ENCODE results near the gene CBLB. TPM values are rescaled to one million over a fixed set of nuclear protein-coding genes. Genes with fewer than 3 reads are reported as not detected.

Gene CBLB
- total RNA-seq, 1 experiment from 2014 or later, result 26.2 TPM

DNA sequence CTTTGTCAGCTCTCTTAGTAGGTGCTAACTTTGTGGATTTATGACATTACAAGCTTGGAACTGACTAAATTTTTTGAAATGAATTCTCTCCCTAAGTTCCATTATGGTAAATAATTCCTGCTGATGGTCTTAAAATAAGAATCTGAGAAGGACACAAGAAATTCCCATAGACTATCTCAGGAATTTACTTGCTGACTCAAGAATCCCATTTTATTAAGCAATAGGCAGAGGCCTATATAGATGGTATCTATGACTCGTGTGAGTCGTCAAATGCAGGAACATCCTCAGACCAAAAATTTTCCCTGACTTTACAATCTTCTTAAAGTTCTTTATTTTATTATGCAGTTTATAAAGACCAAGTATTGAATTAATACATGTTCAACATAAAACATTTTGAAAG, 30.7 kb upstream of the CBLB start:
- no peaks in the 10 kb centered on the region for H3K27me3 Mint-ChIP-seq (ENCODE audit: unreplicated experiment)
- intact Hi-C loops (cut with micrococcal nuclease; ENCODE audit: unreplicated experiment), result no loop called here
- no peaks in the 10 kb centered on the region for H3K9me3 Mint-ChIP-seq (ENCODE audit: low read depth, unreplicated experiment)
- CTCF ChIA-PET, result no interaction called here
- BruUV-seq (replicated peaks), result no TSS peak
- peaks cover 10% of the 10 kb centered on the region for H3K4me1 Mint-ChIP-seq (ENCODE audit: low read depth, unreplicated experiment)
- no peak overlapping the region for H3K27ac Mint-ChIP-seq (ENCODE audit: unreplicated experiment)
- DNase-seq, result no peak
- H3K36me3 Mint-ChIP-seq (ENCODE audit: insufficient read depth, unreplicated experiment), result no peaks in the 10 kb centered on the region
- no peak overlapping the region for H3K4me3 Mint-ChIP-seq (ENCODE audit: low read depth, unreplicated experiment)
- TF ChIP-seq, protein P1, sequence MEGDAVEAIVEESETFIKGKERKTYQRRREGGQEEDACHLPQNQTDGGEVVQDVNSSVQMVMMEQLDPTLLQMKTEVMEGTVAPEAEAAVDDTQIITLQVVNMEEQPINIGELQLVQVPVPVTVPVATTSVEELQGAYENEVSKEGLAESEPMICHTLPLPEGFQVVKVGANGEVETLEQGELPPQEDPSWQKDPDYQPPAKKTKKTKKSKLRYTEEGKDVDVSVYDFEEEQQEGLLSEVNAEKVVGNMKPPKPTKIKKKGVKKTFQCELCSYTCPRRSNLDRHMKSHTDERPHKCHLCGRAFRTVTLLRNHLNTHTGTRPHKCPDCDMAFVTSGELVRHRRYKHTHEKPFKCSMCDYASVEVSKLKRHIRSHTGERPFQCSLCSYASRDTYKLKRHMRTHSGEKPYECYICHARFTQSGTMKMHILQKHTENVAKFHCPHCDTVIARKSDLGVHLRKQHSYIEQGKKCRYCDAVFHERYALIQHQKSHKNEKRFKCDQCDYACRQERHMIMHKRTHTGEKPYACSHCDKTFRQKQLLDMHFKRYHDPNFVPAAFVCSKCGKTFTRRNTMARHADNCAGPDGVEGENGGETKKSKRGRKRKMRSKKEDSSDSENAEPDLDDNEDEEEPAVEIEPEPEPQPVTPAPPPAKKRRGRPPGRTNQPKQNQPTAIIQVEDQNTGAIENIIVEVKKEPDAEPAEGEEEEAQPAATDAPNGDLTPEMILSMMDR (IDR thresholded peaks at IDR 0.05; ENCODE audit: unreplicated experiment), result no peak

DNA sequence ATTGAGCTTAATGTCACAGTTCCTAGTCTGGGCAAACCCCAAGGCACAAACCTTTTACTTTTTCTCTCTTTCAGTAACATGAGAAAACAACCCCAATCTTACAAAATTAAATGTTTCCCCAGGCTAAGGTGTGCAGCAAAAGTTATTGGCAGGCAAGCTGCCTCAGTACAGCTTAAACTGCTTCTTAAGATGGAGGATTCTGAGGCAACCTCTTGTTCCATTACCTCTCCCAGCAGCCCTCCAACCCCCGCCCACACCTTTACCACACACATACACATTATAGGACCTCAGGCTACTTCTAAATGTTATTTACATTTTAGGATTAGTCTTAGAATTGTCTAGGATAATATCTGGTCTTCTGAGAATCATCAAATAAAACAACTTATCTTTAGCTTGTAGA, 22.3 kb upstream of the CBLB start:
- H3K4me3 Mint-ChIP-seq (ENCODE audit: low read depth, unreplicated experiment), result no peak overlapping the region
- TF ChIP-seq, protein P1 (IDR thresholded peaks at IDR 0.05; ENCODE audit: unreplicated experiment), result no peak
- no peaks in the 10 kb centered on the region for H3K27me3 Mint-ChIP-seq (ENCODE audit: unreplicated experiment)
- H3K9me3 Mint-ChIP-seq (ENCODE audit: low read depth, unreplicated experiment), result no peaks in the 10 kb centered on the region
- CTCF ChIA-PET, result interaction anchor here (0.8 to 1.0 kb wide), 2 partner anchors 9 to 107 kb away, joined by 3 read pairs; no protein-coding TSS in a partner anchor
- intact Hi-C loops (cut with micrococcal nuclease; ENCODE audit: unreplicated experiment), result no loop called here
- H3K4me1 Mint-ChIP-seq (ENCODE audit: low read depth, unreplicated experiment), result no peaks in the 10 kb centered on the region
- no peak for DNase-seq
- no peaks in the 10 kb centered on the region for H3K36me3 Mint-ChIP-seq (ENCODE audit: insufficient read depth, unreplicated experiment)
- H3K27ac Mint-ChIP-seq (ENCODE audit: unreplicated experiment), result no peak overlapping the region
- BruUV-seq (replicated peaks), result no TSS peak

- H3K27me3 Mint-ChIP-seq (ENCODE audit: unreplicated experiment), result no peaks in the 10 kb centered on the region
These were observed 20.1 kb upstream of the CBLB start for GRCh38 chr3:105888621-105889579.

DNA sequence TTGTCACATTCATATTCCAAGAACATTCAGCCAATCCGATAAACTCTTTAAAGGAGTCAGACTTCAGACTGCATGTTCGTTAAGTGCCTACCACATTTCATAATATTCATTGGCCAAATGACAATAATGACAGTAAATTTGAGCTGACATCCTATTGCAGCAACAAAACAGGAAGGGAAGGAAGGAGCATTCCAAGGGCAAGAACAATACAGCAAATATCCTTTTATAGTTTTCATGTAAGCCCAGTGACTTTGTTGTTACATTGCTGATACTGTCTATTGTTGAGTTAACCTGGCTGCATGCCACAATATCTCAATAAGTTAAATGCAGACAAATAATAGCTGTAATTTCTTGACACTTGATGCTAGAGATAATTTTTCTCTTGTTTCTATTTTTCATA, 16.4 kb upstream of the CBLB start:
- no peaks in the 10 kb centered on the region for H3K27me3 Mint-ChIP-seq (ENCODE audit: unreplicated experiment)
- TF ChIP-seq, protein P1 (IDR thresholded peaks at IDR 0.05; ENCODE audit: unreplicated experiment), result no peak

More at GRCh38 chr3:105888621-105889579, 20.1 kb upstream of the CBLB start:
- H3K4me3 Mint-ChIP-seq (ENCODE audit: low read depth, unreplicated experiment), result no peak overlapping the region
- H3K36me3 Mint-ChIP-seq (ENCODE audit: insufficient read depth, unreplicated experiment), result peaks cover 2% of the 10 kb centered on the region
- no TSS peak for BruUV-seq (replicated peaks)
- intact Hi-C loops (cut with micrococcal nuclease; ENCODE audit: unreplicated experiment), result no loop called here
- DNase-seq, result no peak
- peaks cover 4% of the 10 kb centered on the region for H3K4me1 Mint-ChIP-seq (ENCODE audit: low read depth, unreplicated experiment)
- TF ChIP-seq, protein P1 (IDR thresholded peaks at IDR 0.05; ENCODE audit: unreplicated experiment), result no peak
- CTCF ChIA-PET, result no interaction called here
- no peaks in the 10 kb centered on the region for H3K9me3 Mint-ChIP-seq (ENCODE audit: low read depth, unreplicated experiment)
- no peak overlapping the region for H3K27ac Mint-ChIP-seq (ENCODE audit: unreplicated experiment)

More for the DNA sequence above, 16.4 kb upstream of the CBLB start:
- CTCF ChIA-PET, result no interaction called here
- H3K4me1 Mint-ChIP-seq (ENCODE audit: low read depth, unreplicated experiment), result peaks cover 14% of the 10 kb centered on the region
- H3K9me3 Mint-ChIP-seq (ENCODE audit: low read depth, unreplicated experiment), result no peaks in the 10 kb centered on the region
- no peak overlapping the region for H3K4me3 Mint-ChIP-seq (ENCODE audit: low read depth, unreplicated experiment)
- H3K27ac Mint-ChIP-seq (ENCODE audit: unreplicated experiment), result no peak overlapping the region
- intact Hi-C loops (cut with micrococcal nuclease; ENCODE audit: unreplicated experiment), result no loop called here
- H3K36me3 Mint-ChIP-seq (ENCODE audit: insufficient read depth, unreplicated experiment), result peaks cover 17% of the 10 kb centered on the region
- no peak for DNase-seq
- no TSS peak for BruUV-seq (replicated peaks)
